HG03139 (cell line): ENCODE data around the gene MICAL3.

Experiments
- ATAC-seq: cut with Tn5 transposase; IDR thresholded peaks from one replicate; pipeline ENCODE4 v1.9.1; 2021; ENCODE audit not compliant: unreplicated experiment

MICAL3 gene

DNA sequence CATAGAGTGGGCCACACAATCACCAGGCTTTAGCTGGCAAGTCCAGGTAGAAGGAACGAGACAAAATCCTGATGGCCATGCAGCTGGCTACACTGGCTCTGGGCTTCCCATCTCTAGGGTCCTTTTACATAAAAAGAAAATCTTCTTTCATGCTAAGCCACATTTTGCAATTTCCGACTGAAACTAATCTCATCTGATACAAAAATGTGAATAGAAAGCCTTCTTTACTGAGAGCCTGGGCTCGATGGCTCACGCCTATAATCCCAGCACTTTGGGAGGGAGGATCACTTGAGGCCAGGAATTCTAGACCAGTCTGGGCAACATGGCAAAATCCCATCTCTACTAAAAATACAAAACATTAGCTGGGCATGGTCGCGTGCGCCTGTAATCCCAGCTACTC, 67.2 kb downstream of the MICAL3 start:
- ATAC-seq, result no peak

DNA sequence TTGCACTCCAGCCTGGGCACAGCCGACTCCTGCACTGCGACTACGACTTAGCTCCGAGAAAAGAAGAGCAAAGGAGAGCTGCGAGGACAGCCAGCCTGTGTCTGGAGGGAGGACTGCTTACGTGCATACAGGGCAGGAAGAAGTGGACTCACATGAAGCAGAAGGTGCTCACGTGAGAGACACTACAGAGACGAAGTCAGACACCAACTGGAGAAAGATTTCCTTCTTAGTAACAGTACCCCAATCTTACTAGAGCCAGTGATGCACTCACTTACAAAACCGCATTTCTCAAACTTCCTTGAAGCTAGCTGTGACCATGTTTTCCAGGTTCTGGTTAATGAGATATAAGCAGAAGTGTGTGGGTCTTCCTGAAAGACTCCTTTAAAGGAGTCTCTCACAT, 67.7 kb downstream of the MICAL3 start:
- no peak for ATAC-seq

DNA sequence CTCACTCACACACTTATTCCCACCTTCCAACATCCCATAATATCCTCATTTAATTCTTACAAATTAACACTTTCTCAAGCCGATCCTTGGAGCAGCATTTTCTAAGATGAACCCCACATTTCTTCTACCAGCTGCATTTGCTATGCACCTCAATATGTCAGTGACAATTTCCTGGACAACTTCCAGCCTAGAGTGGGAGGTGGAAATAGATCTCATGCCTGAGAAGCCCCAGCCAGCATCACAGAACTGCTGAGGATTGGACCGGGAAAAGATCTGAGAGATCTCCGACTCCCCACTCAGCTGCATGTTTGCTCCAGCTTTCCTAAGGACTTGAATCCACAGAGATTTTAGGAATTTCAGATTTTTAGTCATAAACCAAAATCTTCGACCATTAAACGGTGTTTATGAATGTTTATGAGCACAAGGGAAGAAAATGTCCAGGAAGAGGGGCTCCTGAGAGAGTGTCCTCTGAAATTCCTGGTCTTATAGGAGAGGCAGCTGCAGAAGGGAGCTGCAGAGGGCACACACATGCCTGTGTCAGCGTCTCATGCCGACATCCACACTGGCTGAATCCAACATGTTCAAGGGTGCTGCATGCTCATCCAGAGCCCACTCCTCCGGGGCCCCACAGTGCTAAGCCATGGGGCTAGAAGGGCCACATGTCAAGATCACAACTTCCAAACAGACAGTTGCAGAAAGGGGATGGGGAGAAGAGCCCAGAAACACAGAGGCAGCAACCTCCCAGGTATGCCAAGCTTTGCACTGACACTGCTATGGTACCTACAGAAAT, 68.6 kb downstream of the MICAL3 start:
- ATAC-seq, result no peak

DNA sequence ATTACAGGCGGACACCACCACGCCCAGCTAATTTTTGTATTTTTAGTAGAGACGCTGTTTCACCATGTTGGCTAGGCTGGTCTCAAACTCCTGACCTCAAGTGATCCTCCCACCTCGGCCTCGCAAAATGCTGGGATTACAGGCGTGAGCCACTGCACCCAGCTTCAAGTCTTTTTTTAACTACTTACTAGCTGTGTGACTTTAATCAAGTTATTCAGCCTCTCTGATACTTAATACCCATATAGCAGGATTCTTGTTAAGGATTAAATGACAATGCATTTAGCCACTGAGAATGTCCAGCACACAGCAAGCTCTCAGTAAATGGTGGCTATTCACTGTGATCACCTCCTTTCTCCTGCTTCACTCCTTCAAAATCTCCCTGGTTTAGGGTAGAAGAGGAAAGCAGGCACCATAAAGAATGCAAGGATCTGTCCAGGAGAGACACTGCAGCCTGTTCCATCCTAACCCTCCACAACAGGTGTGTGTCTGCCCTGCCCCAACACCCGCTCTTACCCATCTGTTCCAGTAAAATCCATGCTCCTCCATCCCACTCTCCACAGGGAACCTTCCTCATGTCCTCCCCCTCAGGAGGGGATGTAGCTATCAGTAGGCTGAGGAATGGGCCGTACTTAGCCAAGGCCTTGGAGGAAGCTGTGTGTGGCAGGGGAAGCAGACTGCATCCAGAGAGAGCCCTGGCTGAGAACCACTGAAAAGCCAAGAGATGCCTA, 69.3 kb downstream of the MICAL3 start:
- ATAC-seq, result no peak

DNA sequence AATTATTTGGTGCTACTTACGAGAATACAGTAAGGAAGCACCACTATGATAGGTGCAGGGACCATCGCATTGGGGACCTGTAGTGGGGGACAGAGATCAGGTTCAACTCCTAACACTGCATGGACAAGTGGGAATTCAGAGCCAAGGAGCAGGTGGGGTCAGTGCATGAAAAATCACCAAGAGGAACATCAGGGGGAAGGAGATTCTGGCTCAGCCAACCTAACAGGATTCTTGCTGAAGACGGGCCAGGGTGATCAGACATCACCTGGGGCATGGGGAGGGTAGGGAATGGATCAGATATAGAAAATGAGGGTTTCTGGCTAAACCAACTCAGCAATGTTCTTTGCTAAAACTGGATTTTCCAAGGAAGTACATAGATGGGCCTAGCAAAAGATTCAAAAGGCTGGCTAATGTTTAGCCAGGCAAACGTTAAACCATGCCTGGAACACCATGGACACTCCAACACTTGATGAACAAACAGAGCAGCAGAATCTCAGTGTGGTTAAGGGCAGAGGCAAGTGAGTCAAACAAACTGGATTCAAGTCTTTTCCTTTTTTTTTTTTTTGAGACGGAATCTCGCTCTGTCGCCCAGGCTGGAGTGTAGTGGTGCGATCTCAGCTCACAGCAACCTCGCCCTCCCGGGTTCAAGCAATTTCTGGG, 70.0 kb downstream of the MICAL3 start:
- ATAC-seq, result no peak

DNA sequence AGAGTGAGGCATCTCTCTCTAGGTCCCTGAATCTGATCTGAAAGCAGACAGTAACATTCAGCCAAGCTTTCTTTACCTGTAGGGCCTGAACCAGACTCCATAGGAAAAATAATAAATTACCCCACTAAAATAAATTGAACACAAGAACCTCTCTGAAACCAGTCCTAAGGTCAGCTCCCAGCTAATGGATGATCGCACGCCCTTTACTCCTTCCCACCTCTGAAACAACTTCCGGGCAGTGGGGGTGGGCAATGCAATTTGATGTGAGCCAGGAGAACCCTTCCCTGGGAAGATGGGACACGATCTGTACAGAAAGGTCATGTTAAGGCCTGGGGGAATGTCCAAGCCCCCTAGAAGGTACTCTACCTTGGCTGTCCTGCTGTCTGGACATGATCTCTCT, 71.2 kb downstream of the MICAL3 start:
- no peak for ATAC-seq

DNA sequence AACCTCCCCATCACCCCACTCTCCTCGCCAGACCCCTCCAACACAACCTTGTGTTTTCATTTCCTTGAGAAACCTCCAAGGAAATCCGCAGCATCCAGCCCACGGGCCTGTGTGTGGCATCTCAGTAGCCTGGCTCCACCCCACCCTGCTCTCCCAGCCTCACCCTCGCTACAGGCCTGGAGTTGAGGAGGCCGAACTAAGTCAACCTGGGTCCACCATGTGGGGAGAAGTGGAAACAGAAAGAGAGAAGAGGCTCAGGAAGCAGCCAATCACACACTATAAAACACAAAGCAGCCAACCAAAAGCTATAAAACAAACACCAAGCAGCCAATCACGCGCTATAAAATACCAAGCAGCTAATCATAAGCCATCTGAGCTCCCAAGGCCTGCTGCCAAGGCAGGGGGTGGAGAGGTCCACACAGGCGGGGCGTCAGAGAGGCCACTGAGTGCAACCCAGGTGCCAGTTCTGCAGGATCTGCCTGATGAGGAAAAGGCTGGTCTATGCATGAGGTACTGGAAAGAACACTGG, 72.0 kb downstream of the MICAL3 start:
- no peak for ATAC-seq

DNA sequence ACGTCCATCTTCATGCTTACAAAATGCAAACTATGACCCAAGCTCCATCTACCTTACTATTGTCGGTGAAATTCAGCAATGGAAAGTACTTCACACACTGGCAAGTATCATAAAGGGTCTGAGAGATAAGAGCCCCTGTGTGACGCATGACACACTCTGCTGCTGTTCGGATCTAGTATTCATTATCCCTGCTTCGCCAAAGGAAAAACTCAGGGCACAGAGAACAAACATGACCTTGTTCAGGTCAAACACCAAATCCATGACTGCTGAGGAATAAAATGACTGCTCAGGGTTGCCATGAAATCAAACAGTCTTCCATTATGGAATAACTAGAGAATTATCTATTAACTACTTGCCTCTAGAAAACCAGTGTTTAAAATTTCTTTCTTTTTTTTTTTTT, 73.0 kb downstream of the MICAL3 start:
- no peak for ATAC-seq

DNA sequence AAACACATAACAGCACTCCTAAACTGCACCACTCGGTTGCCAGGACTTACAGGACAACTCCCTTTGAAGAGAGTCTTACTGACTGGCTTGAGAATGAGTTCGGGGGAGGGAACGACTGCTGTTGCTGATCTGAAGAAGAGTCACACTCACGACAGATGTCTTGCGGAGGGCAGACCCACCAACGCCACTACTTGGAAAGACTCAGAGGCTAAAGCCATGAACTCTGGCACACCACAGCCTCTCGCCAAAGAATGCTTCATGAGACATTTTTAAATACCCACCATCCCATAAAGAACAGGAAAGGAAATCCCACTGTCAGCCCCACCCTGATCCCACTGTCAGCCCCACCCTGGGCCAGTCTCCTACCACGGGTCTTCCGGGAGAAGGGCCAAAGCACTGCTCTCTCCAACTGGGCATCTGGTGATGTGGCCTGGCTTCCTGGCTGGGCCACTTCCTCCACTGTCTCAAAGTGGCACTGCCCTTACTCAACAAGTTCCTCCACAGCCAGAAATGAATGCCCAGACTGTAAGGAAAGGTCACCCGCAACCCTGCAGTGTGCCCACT, 73.6 kb downstream of the MICAL3 start:
- ATAC-seq, result no peak

DNA sequence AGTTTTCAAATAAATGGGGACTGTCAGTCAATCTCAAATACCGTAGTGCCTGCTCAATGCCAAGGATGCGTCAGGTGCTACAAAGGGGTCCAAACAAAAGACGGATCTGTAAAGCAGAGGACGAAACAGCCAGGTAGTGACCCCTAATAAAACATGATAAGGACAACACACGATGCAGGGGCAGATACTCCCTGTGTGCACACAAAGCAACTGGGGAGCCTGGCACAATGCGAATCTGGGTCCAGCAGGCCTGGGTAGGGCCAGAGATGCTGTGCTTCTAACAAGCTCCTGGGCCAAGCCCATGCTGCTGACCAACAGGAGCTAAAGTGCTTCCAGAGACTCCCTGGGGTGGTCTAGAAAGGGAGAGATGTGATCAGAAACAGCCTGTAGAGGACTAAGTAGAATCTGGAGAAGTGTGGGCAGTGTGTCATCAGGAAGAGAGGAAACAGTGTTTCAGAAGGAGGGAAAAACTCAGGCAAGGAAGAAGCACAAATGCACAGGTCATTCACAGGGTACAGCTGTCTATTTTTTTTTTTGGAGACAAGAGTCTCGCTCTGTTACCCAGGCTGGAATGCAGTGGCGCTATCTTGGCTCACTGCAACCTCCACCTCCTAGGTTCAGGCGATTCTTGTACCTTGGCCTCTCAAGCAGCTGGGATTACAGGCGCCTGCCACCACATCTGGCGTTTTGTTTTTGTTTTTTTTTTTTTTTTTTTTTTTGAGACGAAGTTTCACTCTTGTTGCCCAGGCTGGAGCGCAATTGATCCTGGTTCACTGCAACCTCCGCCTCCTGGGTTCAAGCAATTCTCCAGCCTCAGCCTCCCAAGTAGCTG, 74.5 kb downstream of the MICAL3 start:
- ATAC-seq, result no peak

DNA sequence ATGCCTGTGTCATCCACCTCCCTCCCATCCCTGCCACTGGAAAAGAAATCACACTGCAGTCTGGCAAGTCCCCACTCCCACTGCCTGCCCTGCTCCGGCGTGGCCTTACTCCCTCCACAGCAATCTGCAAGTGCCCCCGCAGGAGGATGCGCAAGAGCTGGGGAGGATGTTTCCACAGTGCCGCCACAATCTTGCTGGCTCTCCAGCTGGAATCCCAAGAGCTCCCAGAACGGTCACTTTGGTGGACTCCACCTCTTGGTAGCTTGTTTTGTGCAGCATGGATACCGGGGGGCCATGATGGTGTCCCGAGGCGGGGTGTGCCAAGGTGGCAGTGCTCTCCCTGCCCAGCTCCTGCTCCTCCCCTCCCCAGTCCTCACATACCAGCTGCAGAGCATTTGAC, 76.3 kb downstream of the MICAL3 start:
- no peak for ATAC-seq

DNA sequence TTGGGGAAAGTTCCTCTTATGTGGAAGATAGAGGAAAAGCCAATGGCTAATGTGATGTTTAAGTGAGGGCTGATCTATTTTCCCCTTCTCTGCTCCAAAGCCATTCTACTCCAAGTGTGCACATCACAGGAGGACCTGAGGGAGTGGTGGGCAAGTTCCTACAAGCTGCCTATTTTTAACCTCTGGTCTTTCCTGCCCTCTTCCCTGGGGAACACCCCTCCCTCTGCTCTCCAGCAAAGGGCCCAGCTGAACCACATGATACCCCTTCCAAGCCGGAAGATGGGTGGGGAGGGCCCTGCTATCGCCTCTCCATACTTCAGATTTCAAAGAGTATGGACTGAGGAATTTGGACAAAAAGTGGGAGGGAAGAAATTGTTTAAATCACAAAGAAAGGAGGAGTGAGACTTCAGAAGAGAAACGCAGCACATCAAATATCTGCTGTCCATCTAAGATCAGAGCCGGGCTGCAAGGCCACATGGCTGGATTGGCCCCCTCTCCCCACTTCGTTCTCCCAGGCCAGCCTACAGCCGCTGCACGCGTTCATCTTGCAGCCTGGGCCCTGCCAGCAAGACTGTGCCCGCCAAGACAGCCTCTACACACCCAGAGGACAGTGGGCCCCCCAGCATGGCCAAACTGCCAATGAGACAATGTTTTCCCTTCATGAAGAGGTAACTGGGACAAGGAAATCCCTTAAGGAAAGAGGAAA, 77.5 kb downstream of the MICAL3 start:
- ATAC-seq, result no peak

DNA sequence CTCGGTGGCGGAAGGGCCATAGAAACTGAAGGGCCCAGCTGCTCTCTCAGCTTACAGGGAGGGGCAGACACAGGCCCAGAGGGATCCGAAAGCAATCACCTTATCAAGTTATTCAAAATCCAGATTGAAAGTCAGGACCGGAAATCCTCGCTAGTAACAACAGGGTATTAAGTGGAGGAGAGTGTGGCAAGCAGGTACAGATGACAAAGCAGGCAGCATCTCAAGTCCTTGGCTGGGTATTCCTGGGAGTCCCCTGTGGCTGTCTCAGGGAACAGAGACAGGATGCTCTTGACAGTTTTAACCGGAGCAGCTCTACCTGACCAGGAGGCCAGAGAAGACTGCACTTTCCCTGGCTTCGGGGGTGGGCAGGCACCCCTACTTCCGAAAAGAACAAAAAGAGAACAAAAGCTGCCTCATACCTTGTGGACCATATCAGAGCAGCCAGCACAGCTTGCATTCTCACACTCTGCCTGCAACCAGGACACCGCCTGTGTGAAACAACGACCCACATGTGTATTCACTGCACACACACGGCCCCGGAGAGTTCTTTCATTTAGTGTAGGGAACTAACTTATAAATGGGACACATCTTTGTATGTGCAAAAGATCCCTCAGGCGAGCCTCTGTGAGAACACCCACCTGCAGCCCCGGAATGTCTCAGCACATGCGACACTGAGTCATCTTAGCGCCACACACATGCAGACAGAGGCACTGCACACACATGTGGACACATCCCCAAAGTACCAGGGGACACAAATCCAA, 78.3 kb downstream of the MICAL3 start:
- no peak for ATAC-seq

DNA sequence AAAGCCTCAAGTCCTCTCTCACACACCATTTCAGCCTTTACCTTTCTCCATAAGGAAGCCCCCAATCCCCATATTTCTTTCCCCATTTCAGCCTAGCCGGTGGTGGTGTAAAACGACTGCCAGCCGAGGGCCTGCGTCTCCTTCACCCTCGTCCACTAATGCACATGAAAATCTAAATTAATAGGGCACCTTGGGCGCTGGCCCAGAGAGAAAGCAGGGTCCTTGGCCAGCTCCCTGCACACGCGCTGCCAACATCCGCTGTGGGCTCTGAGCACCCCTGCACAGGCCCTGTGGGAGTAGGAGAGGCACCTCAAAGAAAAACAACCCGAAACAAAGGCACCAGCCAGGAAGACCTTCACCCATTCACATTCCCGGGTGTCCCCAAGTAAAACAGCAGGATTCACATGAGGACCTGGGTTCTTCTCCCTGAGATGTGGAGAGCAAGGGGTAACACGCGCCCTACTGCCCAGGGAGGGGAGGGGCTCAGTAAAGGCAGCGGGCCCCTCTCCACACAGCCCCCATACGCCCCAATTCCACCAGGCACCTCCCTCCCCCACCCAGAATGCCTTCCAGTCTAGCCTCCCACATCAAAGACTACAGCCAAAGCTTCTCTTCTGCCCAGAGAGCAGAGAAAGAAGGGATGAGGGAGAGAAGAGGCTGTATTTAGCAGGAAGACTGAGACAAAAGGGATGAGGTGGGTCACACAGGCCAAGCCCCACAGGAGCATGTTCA, 79.0 kb downstream of the MICAL3 start:
- no peak for ATAC-seq

DNA sequence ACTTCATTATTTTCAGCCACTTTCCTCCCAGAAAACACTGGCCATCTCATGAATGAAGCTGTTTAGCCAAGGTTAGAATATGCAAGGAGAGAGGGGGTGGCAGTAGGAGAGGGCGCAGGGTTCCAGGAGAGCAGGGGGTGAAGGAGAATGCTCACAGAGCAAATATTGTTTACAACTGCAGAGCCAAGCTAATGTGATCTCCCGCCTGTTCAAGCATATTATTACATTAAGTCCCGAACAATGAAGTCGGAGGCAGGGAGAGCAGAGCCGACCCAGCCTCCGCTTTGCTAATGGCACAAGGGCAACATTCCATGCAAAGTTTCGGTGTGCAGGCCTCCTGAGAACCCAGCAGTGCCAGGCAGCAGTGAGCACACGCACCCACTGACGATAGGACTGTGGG, 80.1 kb downstream of the MICAL3 start:
- no peak for ATAC-seq

DNA sequence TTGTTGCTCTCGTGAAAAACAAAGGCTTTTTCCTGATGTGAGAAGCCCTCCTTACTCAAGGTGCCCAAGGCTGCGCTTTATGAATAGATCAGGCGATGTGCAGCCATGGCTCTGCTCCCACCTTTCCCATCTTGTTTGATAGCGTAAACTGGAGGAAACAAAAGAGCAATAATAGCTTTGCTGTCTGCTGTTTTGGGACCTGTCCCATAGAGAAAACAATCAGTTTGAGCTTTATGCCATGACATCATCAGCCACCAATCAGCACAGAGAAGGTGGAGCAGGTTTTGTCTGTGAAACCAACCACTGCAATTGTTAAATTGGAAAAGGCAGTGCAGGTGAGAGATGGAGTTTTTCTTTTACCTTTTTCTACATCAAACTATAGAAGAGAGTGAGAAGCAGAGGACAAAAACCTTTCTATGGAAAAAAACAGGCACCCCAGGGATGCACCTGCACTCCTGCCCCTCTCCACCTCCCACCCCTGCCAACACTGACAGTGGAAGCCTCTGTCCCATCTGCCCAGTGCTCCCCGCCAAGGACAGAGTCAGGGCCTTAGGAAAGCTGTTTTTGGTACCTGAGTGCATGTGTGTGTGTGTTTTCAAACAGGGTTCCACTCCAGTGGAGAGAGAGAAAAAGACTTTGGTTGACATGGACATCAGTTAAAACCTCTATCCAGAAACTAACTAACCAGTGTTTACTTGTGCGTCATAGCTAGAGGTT, 80.7 kb downstream of the MICAL3 start:
- no peak for ATAC-seq

DNA sequence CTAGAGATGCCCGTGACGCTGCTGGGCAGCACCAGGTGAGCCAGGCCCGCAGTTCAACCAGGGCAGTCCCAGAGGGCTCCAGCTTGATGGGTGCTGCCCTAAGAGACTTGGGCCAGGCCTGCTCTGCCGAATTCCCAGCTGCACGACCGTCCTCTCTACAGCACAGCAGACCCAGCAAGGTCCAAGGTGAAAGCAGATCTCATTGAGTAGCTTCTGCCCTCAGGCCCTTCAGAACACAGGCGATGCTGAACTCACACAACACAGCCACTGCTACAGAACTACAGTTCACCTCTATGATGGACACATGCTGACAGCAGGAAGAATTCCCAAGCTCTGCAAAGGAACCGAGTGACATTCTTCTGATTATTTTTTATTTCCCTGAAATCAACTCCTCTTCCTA, 81.6 kb downstream of the MICAL3 start:
- ATAC-seq, result no peak
